PC-9 (cell line): ENCODE measurements around the gene CDC16. TPM values are rescaled to one million over a fixed set of nuclear protein-coding genes. Genes with fewer than 3 reads are reported as not detected.
A peak's percentile ranks its signal among the peaks of the same experiment; 100 is the strongest.

ENCODE experiments used
- BruUV-seq: library from RNA; stranded (reverse); fragments of 400-500 nt; replicated peaks from 2 replicates; lab custom pipeline; 2021; lab: Mats Ljungman, UMichigan
- CTCF ChIA-PET: fragments of 300-600 bp; sonication (Branson Sonifier 250); formaldehyde crosslinking; loops from one replicate; lab custom pipeline; 2022; ENCODE audit warnings: antibody characterized with exemption; lab: Charles Lee
- POLR2A ChIA-PET: fragments of 300-600 bp; sonication (Branson Sonifier 250); formaldehyde crosslinking; loops from one replicate; lab custom pipeline; 2022; ENCODE audit warnings: antibody characterized with exemption; ENCODE audit not compliant: unreplicated experiment; lab: Charles Lee
- DNase-seq, 2 experiments: peaks; one replicate each; pipeline versions ENCODE4 v3.0.0 to v3.0.0-alpha.2; 2015 to 2022; ENCODE audit warnings: mixed read lengths in 1 of 2
- H2AFZ ChIP-seq: fragments of 200-600 bp; sonication (generic); 2 replicates; pipeline ENCODE4 v1.8.1; 2017; ENCODE audit warnings: antibody characterized with exemption
- H3F3A ChIP-seq: fragments of 200-600 bp; sonication (generic); 2 replicates; pipeline ENCODE4 v1.8.1; 2017; ENCODE audit warnings: antibody characterized with exemption, mild to moderate bottlenecking, low read depth; ENCODE audit not compliant: insufficient read depth
- H3K27ac ChIP-seq: fragments of 200-600 bp; sonication (generic); 2 replicates; pipeline ENCODE4 v1.6.1; 2016; ENCODE audit warnings: mixed run types
- H3K27me3 ChIP-seq: fragments of 200-600 bp; sonication (generic); 2 replicates; pipeline ENCODE4 v1.6.1; 2016; ENCODE audit warnings: low read depth, mixed run types; ENCODE audit not compliant: insufficient read depth
- H3K36me3 ChIP-seq: fragments of 200-600 bp; sonication (generic); 2 replicates; pipeline ENCODE4 v1.6.1; 2016; ENCODE audit warnings: low read depth, mixed run types
- H3K4me1 ChIP-seq: fragments of 200-600 bp; sonication (generic); replicated peaks from 2 replicates; pipeline ENCODE4 v1.6.1; 2016; ENCODE audit warnings: mixed run types; ENCODE audit not compliant: insufficient read depth
- H3K4me2 ChIP-seq: fragments of 200-600 bp; sonication (generic); 2 replicates; pipeline ENCODE4 v1.6.1; 2017; ENCODE audit warnings: mixed run types
- H3K4me3 ChIP-seq: fragments of 200-600 bp; sonication (generic); 2 replicates; pipeline ENCODE4 v1.6.1; 2016; ENCODE audit warnings: mixed run types
- H3K79me2 ChIP-seq: fragments of 200-600 bp; sonication (generic); 2 replicates; pipeline ENCODE4 v1.6.1; 2017; ENCODE audit warnings: low read depth, mixed run types
- H3K9me2 ChIP-seq: fragments of 200-600 bp; sonication (generic); 2 replicates; pipeline ENCODE4 v1.8.1; 2017; ENCODE audit warnings: mild to moderate bottlenecking; ENCODE audit not compliant: insufficient read depth
- H3K9me3 ChIP-seq: fragments of 200-600 bp; sonication (generic); 2 replicates; pipeline ENCODE4 v1.8.1; 2016; ENCODE audit warnings: low read depth; ENCODE audit not compliant: insufficient read depth
- H4K20me1 ChIP-seq: fragments of 200-600 bp; sonication (generic); 2 replicates; pipeline ENCODE4 v1.8.1; 2017; ENCODE audit not compliant: insufficient read depth
- CTCF ChIP-seq: fragments of 200-600 bp; sonication (generic); conservative IDR thresholded peaks from 2 replicates; pipeline ENCODE4 v1.6.1; 2017; ENCODE audit warnings: mixed run types, antibody characterized with exemption, mild to moderate bottlenecking, moderate library complexity
- EZH2 ChIP-seq: fragments of 200-600 bp; sonication (generic); IDR thresholded peaks from 2 replicates; pipeline ENCODE4 v1.8.0; 2017; ENCODE audit warnings: antibody characterized with exemption, low read depth
- intact Hi-C: fragments of 100-400 bp; cut with micrococcal nuclease; formaldehyde crosslinking; loops from one replicate; pipeline ENCODE4 v1.10.0; 2022; ENCODE audit not compliant: unreplicated experiment
- total RNA-seq: library from RNA; stranded (reverse); gene quantifications from 2 replicates; pipeline ENCODE4 v1.2.3, GENCODE V29; 2021

Gene CDC16
- total RNA-seq, 1 experiment from 2014 or later, result 56.8 TPM

GRCh38 chr13:114230575-114230974 lies 4.1 kb upstream of the CDC16 start:
- CTCF ChIA-PET, result no interaction called here
- intact Hi-C loops, result no loop called here
- no peak overlapping the region for H3K4me3 ChIP-seq
- no TSS peak for BruUV-seq
- peaks cover 8% of the 10 kb centered on the region; the same call in 1 of the 2 replicates for H3F3A ChIP-seq
- TF ChIP-seq EZH2 (no peak), CTCF (no peak)
- H3K9me2 ChIP-seq, result no peaks in the 10 kb centered on the region
- H2AFZ ChIP-seq, result no peak overlapping the region
- POLR2A ChIA-PET, result no interaction called here
- no peaks in the 10 kb centered on the region for H3K36me3 ChIP-seq
- no peak overlapping the region for H3K4me2 ChIP-seq
- peaks cover 9% of the 10 kb centered on the region; the same call in 1 of the 2 replicates for H3K27me3 ChIP-seq
- H3K27ac ChIP-seq, result no peak overlapping the region
- H3K4me1 ChIP-seq, result 0 out of 2 replicates have a peak, but pooled peaks cover 19% of the 10 kb centered on the region
- peaks cover 7% of the 10 kb centered on the region for H3K79me2 ChIP-seq
- H3K9me3 ChIP-seq, result no peaks in the 10 kb centered on the region
- no peak for DNase-seq
- H4K20me1 ChIP-seq, result no peaks in the 10 kb centered on the region

- BruUV-seq, result no TSS peak
- Histone ChIP-seq H3F3A (0 out of 2 replicates have a peak, but pooled peaks cover 3% of the 10 kb centered on the region), H2AFZ (no peak overlapping the region), H3K9me3 (no peaks in the 10 kb centered on the region), H3K4me1 (peaks cover 22% of the 10 kb centered on the region), H3K36me3 (no peaks in the 10 kb centered on the region), H3K4me2 (no peak overlapping the region), H3K27me3 (peaks cover 9% of the 10 kb centered on the region; the same call in 1 of the 2 replicates), H3K27ac (no peak overlapping the region), H4K20me1 (peaks cover 4% of the 10 kb centered on the region), H3K79me2 (peaks cover 20% of the 10 kb centered on the region), H3K9me2 (no peaks in the 10 kb centered on the region), H3K4me3 (no peak overlapping the region)
- intact Hi-C loops, result no loop called here
- TF ChIP-seq EZH2 (no peak), CTCF (no peak)
- CTCF ChIA-PET, result no interaction called here
- POLR2A ChIA-PET, result no interaction called here
- DNase-seq, result no peak
Measured at GRCh38 chr13:114231886-114232285, 2.8 kb upstream of the CDC16 start.

GRCh38 chr13:114234266-114234644 lies 442 bp upstream of the CDC16 start:
- Histone ChIP-seq H3K79me2 (peaks cover 30% of the 10 kb centered on the region), H2AFZ (peak overlapping the region; percentile 98), H3K9me3 (no peaks in the 10 kb centered on the region), H3K27ac (peak overlapping the region; percentile 61; the same call in 1 of the 2 replicates), H3K4me2 (peak overlapping the region; percentile 90), H3K9me2 (no peaks in the 10 kb centered on the region), H3K4me1 (peaks cover 18% of the 10 kb centered on the region), H3K27me3 (0 out of 2 replicates have a peak, but pooled peaks cover 3% of the 10 kb centered on the region), H3F3A (0 out of 2 replicates have a peak, but pooled peaks cover 3% of the 10 kb centered on the region), H3K36me3 (0 out of 2 replicates have a peak, but pooled peaks cover 13% of the 10 kb centered on the region), H3K4me3 (peak overlapping the region; percentile 89), H4K20me1 (peaks cover 4% of the 10 kb centered on the region)
- TF ChIP-seq CTCF, result no peak
- TF ChIP-seq EZH2, result no peak
- no peak for DNase-seq
- intact Hi-C loops, result loop anchor here (2.0 kb wide), 1 partner anchor 283 kb away; no protein-coding TSS in a partner anchor
- ChIA-PET POLR2A (no interaction called here), CTCF (no interaction called here)
- BruUV-seq, result no TSS peak
